AG09309 (cell line): ENCODE measurements around the gene TNFRSF19.

ENCODE experiments used
- DNase-seq: peaks from one replicate; pipeline ENCODE4 v3.0.0-alpha.2; 2010; ENCODE audit warnings: low read depth
- H3K4me3 ChIP-seq: 2 replicates; pipeline ENCODE4 v1.5.1; 2011; ENCODE audit warnings: mild to moderate bottlenecking, low read depth, low read length, moderate library complexity; ENCODE audit not compliant: control insufficient read depth
- TF ChIP-seq, protein P1 (sequence below): IDR thresholded peaks from 2 replicates; pipeline ENCODE4 v1.5.1; 2011; ENCODE audit warnings: mild to moderate bottlenecking, low read depth, low read length, inconsistent platforms; ENCODE audit not compliant: insufficient read depth, control insufficient read depth; ENCODE audit errors: missing control alignments

Gene TNFRSF19

GRCh38 chr13:23622985-23623384 is 52.8 kb downstream of the TNFRSF19 start:
- DNase-seq, result no peak
- no peak overlapping the region for H3K4me3 ChIP-seq
- TF ChIP-seq, protein P1, sequence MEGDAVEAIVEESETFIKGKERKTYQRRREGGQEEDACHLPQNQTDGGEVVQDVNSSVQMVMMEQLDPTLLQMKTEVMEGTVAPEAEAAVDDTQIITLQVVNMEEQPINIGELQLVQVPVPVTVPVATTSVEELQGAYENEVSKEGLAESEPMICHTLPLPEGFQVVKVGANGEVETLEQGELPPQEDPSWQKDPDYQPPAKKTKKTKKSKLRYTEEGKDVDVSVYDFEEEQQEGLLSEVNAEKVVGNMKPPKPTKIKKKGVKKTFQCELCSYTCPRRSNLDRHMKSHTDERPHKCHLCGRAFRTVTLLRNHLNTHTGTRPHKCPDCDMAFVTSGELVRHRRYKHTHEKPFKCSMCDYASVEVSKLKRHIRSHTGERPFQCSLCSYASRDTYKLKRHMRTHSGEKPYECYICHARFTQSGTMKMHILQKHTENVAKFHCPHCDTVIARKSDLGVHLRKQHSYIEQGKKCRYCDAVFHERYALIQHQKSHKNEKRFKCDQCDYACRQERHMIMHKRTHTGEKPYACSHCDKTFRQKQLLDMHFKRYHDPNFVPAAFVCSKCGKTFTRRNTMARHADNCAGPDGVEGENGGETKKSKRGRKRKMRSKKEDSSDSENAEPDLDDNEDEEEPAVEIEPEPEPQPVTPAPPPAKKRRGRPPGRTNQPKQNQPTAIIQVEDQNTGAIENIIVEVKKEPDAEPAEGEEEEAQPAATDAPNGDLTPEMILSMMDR, result no peak

DNA sequence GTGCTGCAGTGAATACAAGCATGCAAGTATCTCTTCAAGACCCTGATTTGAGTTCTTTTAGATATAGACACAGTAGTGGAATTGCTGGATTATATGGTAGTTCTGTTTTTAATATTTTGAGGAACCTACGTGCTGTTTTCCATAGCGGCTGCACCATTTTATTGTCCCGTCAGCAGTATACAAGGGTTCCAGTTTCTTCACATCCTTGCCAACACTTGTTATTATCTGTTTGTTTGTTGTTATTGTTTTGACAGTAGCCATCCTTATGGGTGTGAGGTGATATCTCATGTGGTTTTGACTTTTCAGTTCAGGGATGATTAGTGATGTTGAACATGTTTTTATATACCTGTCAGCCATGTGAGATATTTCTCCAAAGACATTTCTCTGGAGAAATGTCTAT is 53.2 kb downstream of the TNFRSF19 start:
- no peak overlapping the region for H3K4me3 ChIP-seq
- TF ChIP-seq, protein P1, result no peak
- DNase-seq, result no peak

DNA sequence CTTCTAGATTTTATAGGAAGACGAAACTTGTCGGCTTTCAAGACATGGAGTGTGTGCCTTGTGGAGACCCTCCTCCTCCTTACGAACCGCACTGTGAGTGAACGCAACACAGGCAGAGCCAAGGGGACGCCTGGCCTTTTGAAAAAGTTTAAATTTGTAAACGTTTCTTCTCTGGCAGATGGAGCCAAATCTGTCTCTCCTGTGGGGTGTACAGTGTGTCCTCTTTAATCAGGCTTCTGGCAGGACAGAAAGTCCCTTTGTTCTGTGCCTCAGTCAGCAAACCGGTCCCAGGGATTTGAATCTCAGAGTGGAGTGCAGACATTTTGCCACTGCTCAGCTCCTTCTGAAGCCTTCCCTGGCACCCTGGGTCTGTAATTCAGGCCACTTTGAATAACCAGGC is 56.5 kb downstream of the TNFRSF19 start:
- no peak overlapping the region for H3K4me3 ChIP-seq
- TF ChIP-seq, protein P1, result no peak
- DNase-seq, result no peak

- DNase-seq, result no peak
- TF ChIP-seq, protein P1, result no peak
- no peak overlapping the region for H3K4me3 ChIP-seq
Observed at GRCh38 chr13:23627410-23627809, 57.2 kb downstream of the TNFRSF19 start.

DNA sequence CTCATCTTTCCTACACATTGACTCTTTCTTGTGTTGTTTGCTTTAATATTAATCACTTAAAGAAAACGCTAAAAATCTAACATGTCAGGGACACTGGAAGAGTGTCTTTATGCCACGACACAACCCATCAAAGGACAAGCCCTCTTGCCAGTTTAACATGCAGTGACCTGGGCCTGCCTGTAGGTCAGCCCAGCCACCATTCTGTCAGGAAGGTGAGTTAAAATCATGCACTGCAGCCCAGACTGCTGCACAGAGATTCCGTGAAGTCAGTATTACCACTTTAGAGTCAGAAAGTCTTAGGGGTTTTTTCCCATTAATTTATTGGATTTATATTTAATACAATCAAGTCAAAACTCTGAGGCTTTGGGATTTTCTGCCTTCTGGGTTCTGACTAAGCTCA is 58.0 kb downstream of the TNFRSF19 start:
- no peak for DNase-seq
- no peak overlapping the region for H3K4me3 ChIP-seq
- TF ChIP-seq, protein P1, result no peak

- DNase-seq, result no peak
- TF ChIP-seq, protein P1, result no peak
Observed at GRCh38 chr13:23628765-23629565, 58.8 kb downstream of the TNFRSF19 start.

More at GRCh38 chr13:23628765-23629565, 58.8 kb downstream of the TNFRSF19 start:
- H3K4me3 ChIP-seq, result no peak overlapping the region
